ENCODE data around the gene ELK3. TPM values are rescaled to one million over a fixed set of nuclear protein-coding genes. Genes with fewer than 3 reads are reported as not detected.

ELK3 gene
- total and polyA plus RNA-seq, 8 donors: 2.9 to 12.9 (median 6.1) TPM

- Histone ChIP-seq H3K9me3 (no peaks in the 10 kb centered on the region), H3K36me3 (peaks cover 0 to 6% (median 0%) of the 10 kb centered on the region in 3 donors), H3K4me1 (no peaks in the 10 kb centered on the region), H3K4me3 (no peak overlapping the region), H3K27me3 (no peaks in the 10 kb centered on the region), H3K27ac (no peak overlapping the region)
- ATAC-seq: no peak
- WGBS, 2 donors: 89 to 93% methylated on average over 7 of the region's 7 CpGs
- no peak for DNase-seq
- FAIRE-seq: no peak
- TF ChIP-seq, protein P1, sequence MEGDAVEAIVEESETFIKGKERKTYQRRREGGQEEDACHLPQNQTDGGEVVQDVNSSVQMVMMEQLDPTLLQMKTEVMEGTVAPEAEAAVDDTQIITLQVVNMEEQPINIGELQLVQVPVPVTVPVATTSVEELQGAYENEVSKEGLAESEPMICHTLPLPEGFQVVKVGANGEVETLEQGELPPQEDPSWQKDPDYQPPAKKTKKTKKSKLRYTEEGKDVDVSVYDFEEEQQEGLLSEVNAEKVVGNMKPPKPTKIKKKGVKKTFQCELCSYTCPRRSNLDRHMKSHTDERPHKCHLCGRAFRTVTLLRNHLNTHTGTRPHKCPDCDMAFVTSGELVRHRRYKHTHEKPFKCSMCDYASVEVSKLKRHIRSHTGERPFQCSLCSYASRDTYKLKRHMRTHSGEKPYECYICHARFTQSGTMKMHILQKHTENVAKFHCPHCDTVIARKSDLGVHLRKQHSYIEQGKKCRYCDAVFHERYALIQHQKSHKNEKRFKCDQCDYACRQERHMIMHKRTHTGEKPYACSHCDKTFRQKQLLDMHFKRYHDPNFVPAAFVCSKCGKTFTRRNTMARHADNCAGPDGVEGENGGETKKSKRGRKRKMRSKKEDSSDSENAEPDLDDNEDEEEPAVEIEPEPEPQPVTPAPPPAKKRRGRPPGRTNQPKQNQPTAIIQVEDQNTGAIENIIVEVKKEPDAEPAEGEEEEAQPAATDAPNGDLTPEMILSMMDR (IDR thresholded peaks at IDR 0.05): no peak
- intact Hi-C loops (cut with DNase I): no loop called here
These were observed 56.0 kb downstream of the ELK3 start for GRCh38 chr12:96250119-96250685.

DNA sequence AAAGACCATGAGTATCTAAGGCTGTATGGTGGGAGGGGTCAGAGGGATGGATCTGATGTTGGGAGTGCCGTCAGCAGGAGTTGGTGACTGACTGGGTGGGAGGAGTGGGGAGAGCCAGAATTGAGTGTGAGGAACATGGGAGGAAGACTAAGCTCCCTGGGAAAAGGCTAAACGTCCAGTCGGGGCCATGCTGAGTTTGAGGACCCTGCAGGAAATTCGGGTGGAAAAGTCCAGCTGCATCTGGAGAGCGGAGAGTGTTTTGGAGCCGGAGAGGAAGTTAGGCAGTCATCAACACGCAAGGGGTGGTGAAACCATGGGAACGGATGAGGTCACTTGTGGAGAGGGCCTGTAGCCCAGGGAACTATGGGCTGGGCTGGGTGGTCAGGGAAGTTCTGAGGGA, 60.9 kb downstream of the ELK3 start:
- no peak overlapping the region for H3K4me3 ChIP-seq
- no peak for DNase-seq
- WGBS, 2 donors: 83 to 86% methylated on average over 8 of the region's 8 CpGs
- H3K9me3 ChIP-seq: no peaks in the 10 kb centered on the region
- H3K36me3 ChIP-seq: no peaks in the 10 kb centered on the region
- intact Hi-C loops (cut with DNase I): no loop called here
- peaks cover 10 to 28% (median 21%) of the 10 kb centered on the region in 3 donors for H3K4me1 ChIP-seq
- TF ChIP-seq, protein P1 (IDR thresholded peaks at IDR 0.05): no peak
- H3K27me3 ChIP-seq: no peaks in the 10 kb centered on the region
- peak in 1 of 4 donors; percentile 49 for ATAC-seq
- H3K27ac ChIP-seq: no peak overlapping the region
- FAIRE-seq: no peak

DNA sequence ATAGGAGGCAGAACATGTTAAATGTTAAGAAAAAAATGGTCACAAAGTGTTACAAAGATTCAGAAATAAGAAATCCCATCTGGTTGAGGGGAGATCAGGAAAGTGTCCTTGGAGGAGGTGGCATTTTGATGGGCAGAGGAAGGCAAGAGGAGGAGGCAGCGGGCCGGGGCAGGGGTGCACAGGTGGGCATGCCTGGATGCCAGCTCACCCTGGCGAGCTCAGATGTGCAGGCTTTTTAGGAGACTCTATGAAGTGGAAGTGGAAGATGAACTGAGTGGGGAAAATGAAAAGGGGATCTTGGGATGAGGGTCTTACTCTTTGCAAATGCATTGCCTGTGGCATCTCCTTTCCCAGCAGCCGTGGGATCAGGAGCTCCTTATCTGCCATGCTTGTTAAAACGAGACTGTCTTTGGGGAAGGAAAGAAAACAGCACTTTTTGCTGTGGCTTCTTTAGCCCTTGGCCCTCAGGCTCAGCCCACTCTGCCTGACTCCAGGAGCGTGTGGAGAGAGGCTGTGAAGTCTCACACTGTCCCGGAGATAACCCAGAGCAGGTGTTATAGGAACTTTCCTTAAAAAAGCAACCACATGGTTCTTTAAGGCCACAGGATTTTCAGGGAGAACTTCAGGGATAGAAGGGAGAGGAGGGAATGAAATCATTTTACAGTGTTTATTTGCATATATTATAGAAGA, 62.6 kb downstream of the ELK3 start:
- DNase-seq (no peak), ATAC-seq (peak in 1 of 4 donors; percentile 6), FAIRE-seq (no peak)
- Histone ChIP-seq H3K27me3 (no peaks in the 10 kb centered on the region), H3K9me3 (no peaks in the 10 kb centered on the region), H3K27ac (peak overlapping the region in 2 of 4 donors; percentile 20 to 37), H3K36me3 (no peaks in the 10 kb centered on the region), H3K4me3 (no peak overlapping the region), H3K4me1 (peaks cover 10 to 37% (median 21%) of the 10 kb centered on the region in 3 donors)
- TF ChIP-seq, protein P1 (IDR thresholded peaks at IDR 0.05): no peak
- WGBS, 2 donors: 57 to 58% methylated on average over 7 of the region's 7 CpGs
- intact Hi-C loops (cut with DNase I): no loop called here

DNA sequence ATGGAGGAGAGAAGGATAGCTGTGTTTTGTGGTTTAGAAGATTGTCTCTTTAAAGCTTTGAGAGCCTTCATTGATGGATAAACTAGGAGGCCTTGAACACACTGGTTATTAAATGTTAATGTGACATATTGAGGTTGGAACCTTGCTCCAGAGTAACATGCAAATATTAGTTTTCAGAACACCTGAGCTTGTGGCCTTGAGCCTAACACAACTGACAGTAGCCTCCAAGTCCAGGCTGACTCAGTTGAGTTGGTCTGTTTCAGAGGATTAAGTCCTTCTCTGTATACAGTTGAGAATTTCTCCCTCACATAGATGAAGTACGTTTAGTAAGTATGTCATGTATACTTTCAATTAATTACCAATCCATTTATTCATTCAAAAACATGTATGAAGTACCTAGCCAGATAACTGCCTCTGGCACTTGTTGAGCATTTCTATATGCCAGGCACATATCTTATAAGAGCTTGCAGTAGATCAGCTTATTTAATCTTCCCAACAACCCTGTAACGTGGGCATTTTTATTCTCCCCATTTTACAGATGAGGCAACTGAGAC, 63.5 kb downstream of the ELK3 start:
- ATAC-seq: peak; percentile 69 to 81 (median 76)
- Histone ChIP-seq H3K27me3 (no peaks in the 10 kb centered on the region), H3K27ac (peak overlapping the region in 2 of 4 donors; percentile 44 to 56)

More for the DNA sequence above, 63.5 kb downstream of the ELK3 start:
- Histone ChIP-seq H3K4me3 (no peak overlapping the region), H3K36me3 (no peaks in the 10 kb centered on the region), H3K9me3 (no peaks in the 10 kb centered on the region), H3K4me1 (peaks cover 15 to 42% (median 21%) of the 10 kb centered on the region in 3 donors)
- intact Hi-C loops (cut with DNase I): no loop called here
- TF ChIP-seq, protein P1 (IDR thresholded peaks at IDR 0.05): no peak
- DNase-seq (peak in 2 of 6 donors; percentile 44 to 56), FAIRE-seq (no peak)
- WGBS, 2 donors: 23 to 33% methylated on average over 2 of the region's 2 CpGs

Data from pancreas (tissue), 10 donors.